IMR-90 (cell line): ENCODE measurements around the gene OR2T6. TPM values are rescaled to one million over a fixed set of nuclear protein-coding genes. Genes with fewer than 3 reads are reported as not detected.

Source experiments
- ATAC-seq: fragments of 200-7000 bp; cut with Tn5 transposase; 2 replicates; pipeline ENCODE4 v1.9.1; 2020; ENCODE audit warnings: low read depth, mild to moderate bottlenecking, moderate library complexity
- BruUV-seq: library from RNA; stranded (reverse); fragments of 400-500 nt; replicated peaks from 2 replicates; lab custom pipeline; 2021; lab: Mats Ljungman, UMichigan
- CTCF ChIA-PET: fragments of 300-600 bp; formaldehyde crosslinking; extraction: SDS; loops from one replicate; lab custom pipeline; 2021; ENCODE audit warnings: antibody characterized with exemption; lab: Yijun Ruan, JAX
- POLR2A ChIA-PET: fragments of 300-600 bp; sonication (Branson Sonifier 250); formaldehyde crosslinking; loops from one replicate; lab custom pipeline; 2022; ENCODE audit warnings: antibody characterized with exemption; ENCODE audit not compliant: unreplicated experiment; lab: Charles Lee
- DNase-seq: peaks from one replicate; pipeline ENCODE4 v3.0.0; 2013
- H2AFZ ChIP-seq: replicated peaks from 2 replicates; pipeline ENCODE3; 2013; ENCODE audit warnings: low read length, mild to moderate bottlenecking; ENCODE audit not compliant: poor library complexity
- H2AK5ac ChIP-seq: 2 replicates; pipeline ENCODE4 v1.6.1; 2013; ENCODE audit warnings: low read depth, low read length, inconsistent platforms
- H2AK9ac ChIP-seq: replicated peaks from 2 replicates; pipeline ENCODE3; 2013; ENCODE audit warnings: mild to moderate bottlenecking, low read depth, low read length, moderate library complexity; ENCODE audit not compliant: poor library complexity
- H2BK120ac ChIP-seq: 2 replicates; pipeline ENCODE4 v1.6.1; 2013; ENCODE audit warnings: low read depth, low read length, inconsistent platforms
- H2BK15ac ChIP-seq: 3 replicates; pipeline ENCODE4 v1.6.1; 2013; ENCODE audit warnings: low read depth, low read length, inconsistent platforms
- H2BK20ac ChIP-seq: 2 replicates; pipeline ENCODE4 v1.6.1; 2013; ENCODE audit warnings: low read depth, mild to moderate bottlenecking, inconsistent platforms, low read length, moderate library complexity
- H2BK5ac ChIP-seq: 2 replicates; pipeline ENCODE4 v1.6.1; 2013; ENCODE audit warnings: mild to moderate bottlenecking, low read depth, low read length, inconsistent platforms; ENCODE audit not compliant: poor library complexity, severe bottlenecking
- H3K14ac ChIP-seq: replicated peaks from 2 replicates; pipeline ENCODE4 v1.6.1; 2013; ENCODE audit warnings: low read depth, low read length, inconsistent platforms
- H3K18ac ChIP-seq: 2 replicates; pipeline ENCODE4 v1.6.1; 2013; ENCODE audit warnings: low read depth, low read length, control low read depth
- H3K23ac ChIP-seq: 2 replicates; pipeline ENCODE4 v1.6.1; 2013; ENCODE audit warnings: low read depth, low read length, inconsistent platforms
- H3K27ac ChIP-seq: 2 replicates; pipeline ENCODE4 v1.5.1; 2013; ENCODE audit warnings: mild to moderate bottlenecking, control low read depth, low read length; ENCODE audit not compliant: insufficient read depth
- H3K27me3 ChIP-seq: 2 replicates; pipeline ENCODE4 v1.6.1; 2013; ENCODE audit warnings: low read length; ENCODE audit not compliant: control insufficient read depth, insufficient read depth
- H3K36me3 ChIP-seq: 2 replicates; pipeline ENCODE4 v1.6.1; 2013; ENCODE audit warnings: low read length, mixed read lengths; ENCODE audit not compliant: control insufficient read depth, insufficient read depth
- H3K4ac ChIP-seq: 2 replicates; pipeline ENCODE4 v1.6.1; 2013; ENCODE audit warnings: low read depth, low read length, inconsistent platforms
- H3K4me1 ChIP-seq: 2 replicates; pipeline ENCODE4 v1.6.1; 2013; ENCODE audit warnings: low read length, mixed read lengths; ENCODE audit not compliant: control insufficient read depth, insufficient read depth
- H3K4me2 ChIP-seq: 2 replicates; pipeline ENCODE4 v1.6.1; 2013; ENCODE audit warnings: low read depth, mild to moderate bottlenecking, control low read depth, low read length, moderate library complexity
- H3K4me3 ChIP-seq: 2 replicates; pipeline ENCODE4 v1.5.1; 2013; ENCODE audit warnings: low read depth, mild to moderate bottlenecking, control low read depth, low read length, moderate library complexity; ENCODE audit not compliant: insufficient read depth
- H3K56ac ChIP-seq: 2 replicates; pipeline ENCODE4 v1.6.1; 2013; ENCODE audit warnings: low read length, inconsistent platforms; ENCODE audit not compliant: insufficient read depth; ENCODE audit errors: extremely low read depth
- H3K79me1 ChIP-seq, 2 experiments: 2 replicates each; pipeline ENCODE4 v1.6.1; 2013; ENCODE audit warnings: low read length in 2 of 2, inconsistent platforms in 1 of 2, low read depth in 1 of 2
- H3K9ac ChIP-seq: 2 replicates; pipeline ENCODE4 v1.6.1; 2013; ENCODE audit warnings: low read depth, low read length, control low read depth
- H3K9me1 ChIP-seq: 2 replicates; pipeline ENCODE4 v1.6.1; 2013; ENCODE audit warnings: low read length, inconsistent platforms; ENCODE audit not compliant: insufficient read depth
- H3K9me3 ChIP-seq: 2 replicates; pipeline ENCODE4 v1.6.1; 2013; ENCODE audit warnings: low read length; ENCODE audit not compliant: control insufficient read depth, insufficient read depth
- H4K20me1 ChIP-seq: 2 replicates; pipeline ENCODE4 v1.6.1; 2013; ENCODE audit warnings: low read length, inconsistent platforms; ENCODE audit not compliant: insufficient read depth
- H4K5ac ChIP-seq: 2 replicates; pipeline ENCODE4 v1.6.1; 2013; ENCODE audit warnings: mild to moderate bottlenecking, low read depth, low read length, control low read depth
- H4K8ac ChIP-seq, 2 experiments: 2 replicates each; pipeline ENCODE4 v1.6.1; 2013; ENCODE audit warnings: low read depth in 2 of 2, low read length in 2 of 2, control low read depth in 1 of 2, inconsistent platforms in 1 of 2
- H4K91ac ChIP-seq: 2 replicates; pipeline ENCODE4 v1.6.1; 2013; ENCODE audit warnings: low read depth, low read length, inconsistent platforms; ENCODE audit not compliant: insufficient read depth
- BHLHE40 ChIP-seq: fragments of 150-350 bp; IDR thresholded peaks from 2 replicates; pipeline ENCODE4 v1.6.1; 2016; ENCODE audit warnings: mild to moderate bottlenecking, low read depth, low read length
- CEBPB ChIP-seq: IDR thresholded peaks from 2 replicates; pipeline ENCODE4 v1.6.1; 2012; ENCODE audit warnings: low read depth, low read length, improper control_type of control experiment
- CHD1 ChIP-seq: IDR thresholded peaks from 2 replicates; pipeline ENCODE4 v1.6.1; 2012; ENCODE audit warnings: low read depth, low read length, improper control_type of control experiment
- CTCF ChIP-seq: conservative IDR thresholded peaks from 2 replicates; pipeline ENCODE4 v1.5.1; 2012; ENCODE audit warnings: mild to moderate bottlenecking, low read depth, low read length, improper control_type of control experiment
- FOS ChIP-seq: fragments of 150-350 bp; IDR thresholded peaks from 2 replicates; pipeline ENCODE4 v1.6.1; 2016; ENCODE audit warnings: low read depth, low read length
- MAFK ChIP-seq: IDR thresholded peaks from 2 replicates; pipeline ENCODE4 v1.6.1; 2012; ENCODE audit warnings: low read depth, low read length, improper control_type of control experiment
- MAZ ChIP-seq: IDR thresholded peaks from 2 replicates; pipeline ENCODE4 v1.6.1; 2012; ENCODE audit warnings: low read depth, mild to moderate bottlenecking, low read length, improper control_type of control experiment, moderate library complexity, borderline replicate concordance
- MXI1 ChIP-seq: IDR thresholded peaks from 2 replicates; pipeline ENCODE4 v1.6.1; 2012; ENCODE audit warnings: low read depth, mild to moderate bottlenecking, low read length, moderate library complexity, borderline replicate concordance
- NFE2L2 ChIP-seq: fragments of 150-350 bp; IDR thresholded peaks from 2 replicates; pipeline ENCODE4 v1.6.1; 2016; ENCODE audit warnings: low read depth, mild to moderate bottlenecking, low read length
- POLR2A ChIP-seq: IDR thresholded peaks from 2 replicates; pipeline ENCODE4 v1.6.1; 2012; ENCODE audit warnings: mild to moderate bottlenecking, low read depth, low read length
- RAD21 ChIP-seq: IDR thresholded peaks from 2 replicates; pipeline ENCODE4 v1.6.1; 2012; ENCODE audit warnings: low read length, improper control_type of control experiment
- RCOR1 ChIP-seq: IDR thresholded peaks from 2 replicates; pipeline ENCODE4 v1.6.1; 2012; ENCODE audit warnings: mild to moderate bottlenecking, low read length, improper control_type of control experiment; ENCODE audit not compliant: insufficient replicate concordance
- RFX5 ChIP-seq: IDR thresholded peaks from 2 replicates; pipeline ENCODE4 v1.8.0; 2012; ENCODE audit warnings: low read depth, mild to moderate bottlenecking, low read length, moderate library complexity
- SMC3 ChIP-seq: fragments of 150-350 bp; IDR thresholded peaks from 2 replicates; pipeline ENCODE4 v1.6.1; 2016; ENCODE audit warnings: low read depth, mild to moderate bottlenecking, antibody characterized with exemption, low read length, moderate library complexity
- USF2 ChIP-seq: fragments of 150-350 bp; IDR thresholded peaks from 2 replicates; pipeline ENCODE4 v1.6.1; 2017; ENCODE audit warnings: mild to moderate bottlenecking, antibody characterized with exemption, low read length, low read depth
- WGBS, 2 experiments: methylation state at CpG; one replicate each; pipeline versions ENCODE4 v1.1.5 to v1.1.7; 2013; ENCODE audit warnings: missing lambda C conversion rate in 2 of 2; ENCODE audit not compliant: insufficient read length in 1 of 2; ENCODE audit errors: extremely low coverage in 2 of 2; 5-methylcytosine and 5-hydroxymethylcytosine counted together
- dilution Hi-C: fragments of 300-500 bp; cut with HindIII; formaldehyde crosslinking; loops from one replicate; pipeline ENCODE4 v1.14.3; 2018; ENCODE audit warnings: low sequenced_read_pairs; ENCODE audit not compliant: unreplicated experiment
- in situ Hi-C: fragments of 300-500 bp; cut with MboI; formaldehyde crosslinking; loops from 3 replicates; pipeline ENCODE4 v1.14.3; 2019; ENCODE audit warnings: low sequenced_read_pairs, inconsistent platforms, mixed read lengths
- intact Hi-C: fragments of 100-400 bp; cut with micrococcal nuclease; formaldehyde crosslinking; loops from 2 replicates; pipeline ENCODE4 v1.10.0; 2022
- polyA plus RNA-seq, 3 experiments: library from polyadenylated mRNA; depleted of rRNA; stranded (reverse); fragments of >200 nt; gene quantifications; 2 replicates each; pipeline ENCODE4 v1.2.3, GENCODE V29; 2012; ENCODE audit warnings: low replicate concordance in 1 of 3
- total RNA-seq: library from RNA; depleted of rRNA; stranded (reverse); fragments of >200 nt; gene quantifications from 2 replicates; pipeline ENCODE4 v1.2.3, GENCODE V29; 2012
- TF ChIP-seq, protein P1 (sequence below): fragments of 150-350 bp; IDR thresholded peaks from 2 replicates; pipeline ENCODE4 v1.6.1; 2016; ENCODE audit warnings: low read depth, mild to moderate bottlenecking, low read length, moderate library complexity, borderline replicate concordance

The OR2T6 gene
- total and polyA plus RNA-seq, 2 of the 4 experiments (the other 2 are of a cell fraction) = not detected

DNA sequence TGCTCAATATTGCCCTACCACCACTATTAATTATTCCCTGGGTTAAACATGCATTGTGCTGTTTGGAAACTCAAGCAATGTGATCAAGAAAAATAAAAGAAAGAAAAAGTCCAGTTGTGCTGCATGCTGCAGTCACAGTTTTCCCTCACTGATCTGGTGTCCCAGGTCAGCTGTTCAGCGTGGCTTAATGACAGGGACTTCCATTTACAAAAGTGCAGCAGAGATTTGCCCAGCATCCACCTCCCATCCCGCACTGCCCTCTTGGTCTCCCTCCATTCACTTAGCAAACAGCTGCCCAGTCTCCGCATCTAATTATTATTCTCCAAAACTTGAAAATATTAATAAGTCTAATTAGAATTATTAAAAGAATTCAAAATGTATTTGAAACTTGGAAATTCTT is 16.1 kb upstream of the OR2T6 start:
- H3K4me3 ChIP-seq = no peak overlapping the region
- no peak overlapping the region for H2AK5ac ChIP-seq
- TF ChIP-seq BHLHE40 = no peak
- no peak for TF ChIP-seq MAFK
- no peak for TF ChIP-seq CHD1
- TF ChIP-seq POLR2A = no peak
- no peak for TF ChIP-seq MXI1
- no peak for TF ChIP-seq RCOR1
- TF ChIP-seq CTCF = no peak
- no peak for TF ChIP-seq NFE2L2
- no peak for TF ChIP-seq FOS
- TF ChIP-seq, protein P1, sequence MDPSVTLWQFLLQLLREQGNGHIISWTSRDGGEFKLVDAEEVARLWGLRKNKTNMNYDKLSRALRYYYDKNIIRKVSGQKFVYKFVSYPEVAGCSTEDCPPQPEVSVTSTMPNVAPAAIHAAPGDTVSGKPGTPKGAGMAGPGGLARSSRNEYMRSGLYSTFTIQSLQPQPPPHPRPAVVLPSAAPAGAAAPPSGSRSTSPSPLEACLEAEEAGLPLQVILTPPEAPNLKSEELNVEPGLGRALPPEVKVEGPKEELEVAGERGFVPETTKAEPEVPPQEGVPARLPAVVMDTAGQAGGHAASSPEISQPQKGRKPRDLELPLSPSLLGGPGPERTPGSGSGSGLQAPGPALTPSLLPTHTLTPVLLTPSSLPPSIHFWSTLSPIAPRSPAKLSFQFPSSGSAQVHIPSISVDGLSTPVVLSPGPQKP = no peak
- no peak for TF ChIP-seq CEBPB
- TF ChIP-seq MAZ = no peak
- no peak for TF ChIP-seq SMC3
- TF ChIP-seq RAD21 = no peak
- TF ChIP-seq RFX5 = no peak
- TF ChIP-seq USF2 = no peak
- H3K14ac ChIP-seq = no peak overlapping the region
- H4K5ac ChIP-seq = no peak overlapping the region
- H3K4me2 ChIP-seq = no peak overlapping the region
- H2AK9ac ChIP-seq = no peak overlapping the region
- no peak overlapping the region for H2BK5ac ChIP-seq
- H2BK20ac ChIP-seq = no peak overlapping the region
- H4K91ac ChIP-seq = no peak overlapping the region
- POLR2A ChIA-PET = no interaction called here
- intact Hi-C loops (no loop called here), dilution Hi-C loops (no loop called here), in situ Hi-C loops (no loop called here)
- H3K27me3 ChIP-seq = no peaks in the 10 kb centered on the region
- H2BK120ac ChIP-seq = no peak overlapping the region
- no peak overlapping the region for H3K4ac ChIP-seq
- no peak overlapping the region for H3K27ac ChIP-seq
- no peak overlapping the region for H3K9ac ChIP-seq
- CTCF ChIA-PET = no interaction called here
- peaks cover 17% of the 10 kb centered on the region for H3K9me3 ChIP-seq
- no peak overlapping the region for H3K23ac ChIP-seq
- no peaks in the 10 kb centered on the region for H3K36me3 ChIP-seq
- H2AFZ ChIP-seq = no peak overlapping the region
- no CpG with 5 or more reads among the region's 3 CpGs for WGBS, 2 experiments
- no peaks in the 10 kb centered on the region for H4K20me1 ChIP-seq
- no peaks in the 10 kb centered on the region for H3K4me1 ChIP-seq
- no peak overlapping the region for H3K56ac ChIP-seq
- ATAC-seq = no peak
- H4K8ac ChIP-seq = no peak overlapping the region
- DNase-seq = no peak
- no peaks in the 10 kb centered on the region for H3K79me1 ChIP-seq
- no peak overlapping the region for H2BK15ac ChIP-seq
- no peak overlapping the region for H3K18ac ChIP-seq
- BruUV-seq = no TSS peak
- no peaks in the 10 kb centered on the region for H3K9me1 ChIP-seq
